ENCODE data around the gene SFTPA2. TPM values are rescaled to one million over a fixed set of nuclear protein-coding genes. Genes with fewer than 3 reads are reported as not detected.

The SFTPA2 gene
- polyA plus RNA-seq, 2 donors, result 0.38 to 1.4 TPM

Other genes with a start within 250 kb of the SFTPA2 start
- 10 to 100 TPM; 38.4 to 57.4 TPM for gene PPIF, start 212.9 kb downstream of the SFTPA2 start, polyA plus RNA-seq
- gene ZCCHC24, start 114.8 kb downstream of the SFTPA2 start, polyA plus RNA-seq, result 1 to 10 TPM; 3.3 to 6.5 TPM
- gene EIF5AL1, start 47.9 kb downstream of the SFTPA2 start, polyA plus RNA-seq, result 1 to 10 TPM; 1.0 to 1.1 TPM
- gene SFTPA1, start 50.5 kb upstream of the SFTPA2 start, polyA plus RNA-seq, result under 1 TPM; 0.29 to 0.57 TPM
- gene NUTM2B, start 142.8 kb upstream of the SFTPA2 start, polyA plus RNA-seq, result 1 to 10 TPM in 1 of 2 donors, under 1 TPM in 1; 0.22 to 1.5 TPM